DND-41 (cell line): Measurements from ENCODE around the gene DNM2.
"Not testable (repeated sequence)": the region's sequence is repeated elsewhere in the genome, so short reads cannot be mapped to it uniquely, and the experiment has no call there.

ENCODE experiments used
- ATAC-seq: fragments of 200-7000 bp; cut with Tn5 transposase; 3 replicates; pipeline ENCODE4 v1.9.1; 2021; ENCODE audit warnings: low read depth; ENCODE audit not compliant: insufficient read depth
- DNase-seq: peaks from one replicate; pipeline ENCODE4 v3.0.0-alpha.2; 2020
- H2AFZ ChIP-seq: 2 replicates; pipeline ENCODE4 v1.6.0; 2012; ENCODE audit warnings: low read depth, low read length
- H3K27ac ChIP-seq: 2 replicates; pipeline ENCODE4 v1.5.1; 2012; ENCODE audit warnings: low read length, inconsistent platforms
- H3K27me3 ChIP-seq: fragments of 200-600 bp; sonication (generic); 2 replicates; pipeline ENCODE4 v1.6.0; 2012; ENCODE audit warnings: low read length, mild to moderate bottlenecking, inconsistent platforms; ENCODE audit not compliant: insufficient read depth, poor library complexity
- H3K36me3 ChIP-seq: 2 replicates; pipeline ENCODE4 v1.5.1; 2012; ENCODE audit warnings: low read length, inconsistent platforms; ENCODE audit not compliant: insufficient read depth
- H3K4me1 ChIP-seq: 2 replicates; pipeline ENCODE4 v1.5.1; 2012; ENCODE audit warnings: mild to moderate bottlenecking, low read length; ENCODE audit not compliant: insufficient read depth
- H3K4me2 ChIP-seq: 2 replicates; pipeline ENCODE4 v1.6.0; 2012; ENCODE audit warnings: mild to moderate bottlenecking, moderate library complexity, low read length, inconsistent platforms; ENCODE audit not compliant: insufficient read depth
- H3K4me3 ChIP-seq, 2 experiments: fragments of 200-600 bp in 1 of 2; shearing (Covaris generic) in 1 of 2; 2 replicates each; pipeline ENCODE4 v1.5.1; 2012 to 2016; ENCODE audit warnings: inconsistent platforms in 2 of 2, low read length in 2 of 2, mild to moderate bottlenecking in 2 of 2, low read depth in 1 of 2, moderate library complexity in 1 of 2
- H3K79me2 ChIP-seq: 2 replicates; pipeline ENCODE4 v1.6.0; 2012; ENCODE audit warnings: low read length, inconsistent platforms; ENCODE audit not compliant: insufficient read depth
- H3K9ac ChIP-seq: 2 replicates; pipeline ENCODE4 v1.6.0; 2012; ENCODE audit warnings: low read depth, mild to moderate bottlenecking, inconsistent platforms, low read length, moderate library complexity
- H3K9me3 ChIP-seq: 2 replicates; pipeline ENCODE4 v1.5.1; 2012; ENCODE audit warnings: low read length, moderate library complexity, mild to moderate bottlenecking, inconsistent platforms; ENCODE audit not compliant: insufficient read depth, severe bottlenecking
- H4K20me1 ChIP-seq: 2 replicates; pipeline ENCODE4 v1.6.0; 2012; ENCODE audit warnings: low read length; ENCODE audit not compliant: insufficient read depth
- EZH2 ChIP-seq: IDR thresholded peaks from 3 replicates; pipeline ENCODE4 v1.6.1; 2012; ENCODE audit warnings: borderline replicate concordance, low read depth, mild to moderate bottlenecking, moderate library complexity, low read length, inconsistent platforms; ENCODE audit not compliant: severe bottlenecking
- TF ChIP-seq, protein P1 (sequence below): IDR thresholded peaks from 2 replicates; pipeline ENCODE4 v1.5.1; 2012; ENCODE audit warnings: borderline replicate concordance, low read length, moderate library complexity, mild to moderate bottlenecking; ENCODE audit not compliant: poor library complexity, severe bottlenecking; ENCODE audit errors: extremely low read depth

The DNM2 gene

DNA sequence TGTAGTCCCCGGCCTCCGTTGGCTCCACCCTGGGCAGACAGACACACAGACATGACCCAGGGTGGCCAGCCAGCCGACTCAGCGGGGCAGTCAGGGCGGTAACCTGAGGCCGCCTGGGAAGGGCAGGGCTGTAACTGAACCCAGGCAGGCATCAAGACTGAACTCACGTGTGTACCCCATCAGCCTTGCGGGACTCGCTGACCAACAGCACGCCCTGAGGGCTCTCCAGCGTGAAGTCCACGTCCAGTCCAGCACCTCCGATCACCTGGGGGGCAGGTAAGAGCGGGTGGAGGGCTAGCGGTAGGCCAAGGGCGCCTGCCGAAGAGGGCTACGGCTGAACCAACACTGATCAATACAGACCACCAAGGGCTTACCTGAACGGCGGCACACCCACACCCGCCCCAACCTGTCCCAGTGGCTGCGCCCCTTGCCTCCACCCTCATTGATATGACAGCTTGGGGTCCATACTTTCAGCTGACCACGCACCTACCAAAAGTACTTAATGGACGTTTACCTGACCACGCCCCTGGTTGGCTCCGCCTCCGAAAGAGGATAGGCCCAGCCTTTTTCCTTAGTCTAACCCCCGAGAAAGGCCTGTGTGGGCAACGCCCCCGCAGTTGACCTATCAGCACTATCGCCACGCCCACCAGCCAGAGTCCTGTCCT lies 117.3 kb downstream of the DNM2 start:
- DNase-seq (no peak), ATAC-seq (no peak)
- peak overlapping the region; percentile 98; the same call in 1 of the 2 replicates for H2AFZ ChIP-seq

DNA sequence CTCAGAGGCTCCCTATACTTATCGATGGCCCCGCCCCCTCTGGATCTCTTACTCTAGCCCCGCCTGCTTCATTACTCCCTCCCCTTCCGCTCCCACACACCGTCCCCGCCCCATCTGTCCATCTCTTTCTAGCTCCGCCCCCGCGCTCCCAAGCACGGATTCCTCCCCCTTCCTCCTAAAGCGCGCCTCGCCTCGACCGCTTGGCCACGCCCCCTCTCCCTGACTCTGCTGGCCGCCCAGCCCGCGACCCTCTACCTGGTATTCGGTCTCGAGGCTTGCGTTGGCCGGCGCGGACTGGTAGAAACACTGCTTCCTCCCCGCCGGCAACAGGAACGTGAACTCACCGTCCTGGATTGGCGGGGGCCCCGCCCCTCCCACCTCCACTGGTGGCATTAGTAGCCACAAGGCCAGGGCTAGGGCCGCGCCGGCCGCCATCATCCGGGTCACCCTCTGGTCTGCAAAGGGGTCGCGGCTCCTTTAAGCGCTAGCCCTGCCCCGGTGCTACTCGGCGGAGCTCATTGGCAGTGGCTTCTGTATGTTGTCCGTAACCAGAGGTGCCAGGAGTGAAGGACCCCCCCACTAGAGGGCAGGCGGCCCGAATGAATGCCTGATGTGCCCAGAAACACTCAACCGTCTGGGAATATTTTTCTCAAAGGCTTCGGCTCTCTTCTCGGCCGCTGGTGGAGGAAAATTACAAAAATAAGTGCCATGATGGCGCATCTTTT lies 118.0 kb downstream of the DNM2 start, which contains the start of gene TMED1:
TSS of gene TMED1 (minus strand) at position 459 of the 725 bp plus-strand sequence. CDS start at position 438, 21 bp downstream.
- H2AFZ ChIP-seq: peak within 1 kb of the TSS; percentile 98
- H3K27me3 ChIP-seq: no peaks in the 10 kb centered on the region
- peaks cover 11% of the 10 kb centered on the region for H3K79me2 ChIP-seq
- peaks cover 26% of the 10 kb centered on the region for H3K4me1 ChIP-seq
- H4K20me1 ChIP-seq: peaks cover 16% of the 10 kb centered on the region; the same call in 1 of the 2 replicates
- peak within 1 kb of the TSS; percentile 98 for H3K27ac ChIP-seq
- peak within 1 kb of the TSS; percentile 81 to 90 for H3K4me3 ChIP-seq
- peaks cover 38% of the 10 kb centered on the region for H3K36me3 ChIP-seq
- DNase-seq (peak; percentile 99), ATAC-seq (peak; percentile 88)
- H3K9me3 ChIP-seq: no peaks in the 10 kb centered on the region
- H3K4me2 ChIP-seq: peak within 1 kb of the TSS; percentile 93
- TF ChIP-seq, protein P1, sequence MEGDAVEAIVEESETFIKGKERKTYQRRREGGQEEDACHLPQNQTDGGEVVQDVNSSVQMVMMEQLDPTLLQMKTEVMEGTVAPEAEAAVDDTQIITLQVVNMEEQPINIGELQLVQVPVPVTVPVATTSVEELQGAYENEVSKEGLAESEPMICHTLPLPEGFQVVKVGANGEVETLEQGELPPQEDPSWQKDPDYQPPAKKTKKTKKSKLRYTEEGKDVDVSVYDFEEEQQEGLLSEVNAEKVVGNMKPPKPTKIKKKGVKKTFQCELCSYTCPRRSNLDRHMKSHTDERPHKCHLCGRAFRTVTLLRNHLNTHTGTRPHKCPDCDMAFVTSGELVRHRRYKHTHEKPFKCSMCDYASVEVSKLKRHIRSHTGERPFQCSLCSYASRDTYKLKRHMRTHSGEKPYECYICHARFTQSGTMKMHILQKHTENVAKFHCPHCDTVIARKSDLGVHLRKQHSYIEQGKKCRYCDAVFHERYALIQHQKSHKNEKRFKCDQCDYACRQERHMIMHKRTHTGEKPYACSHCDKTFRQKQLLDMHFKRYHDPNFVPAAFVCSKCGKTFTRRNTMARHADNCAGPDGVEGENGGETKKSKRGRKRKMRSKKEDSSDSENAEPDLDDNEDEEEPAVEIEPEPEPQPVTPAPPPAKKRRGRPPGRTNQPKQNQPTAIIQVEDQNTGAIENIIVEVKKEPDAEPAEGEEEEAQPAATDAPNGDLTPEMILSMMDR: peak; percentile 32
- TF ChIP-seq EZH2: no peak
- peak within 1 kb of the TSS; percentile 99 for H3K9ac ChIP-seq

More for the DNA sequence above, 117.3 kb downstream of the DNM2 start:
- Histone ChIP-seq H3K79me2 (peaks cover 11% of the 10 kb centered on the region), H3K9ac (no peak overlapping the region), H3K27ac (peak overlapping the region; percentile 98), H3K36me3 (peaks cover 45% of the 10 kb centered on the region), H3K9me3 (no peaks in the 10 kb centered on the region), H3K4me1 (peaks cover 26% of the 10 kb centered on the region), H3K27me3 (no peaks in the 10 kb centered on the region), H3K4me3 (peak overlapping the region in 1 of 2 experiments; percentile 90; a peak in 3 of 4 replicates), H4K20me1 (peaks cover 20% of the 10 kb centered on the region; the same call in 1 of the 2 replicates), H3K4me2 (peak overlapping the region; percentile 93)
- TF ChIP-seq, protein P1: no peak
- TF ChIP-seq EZH2: no peak

DNA sequence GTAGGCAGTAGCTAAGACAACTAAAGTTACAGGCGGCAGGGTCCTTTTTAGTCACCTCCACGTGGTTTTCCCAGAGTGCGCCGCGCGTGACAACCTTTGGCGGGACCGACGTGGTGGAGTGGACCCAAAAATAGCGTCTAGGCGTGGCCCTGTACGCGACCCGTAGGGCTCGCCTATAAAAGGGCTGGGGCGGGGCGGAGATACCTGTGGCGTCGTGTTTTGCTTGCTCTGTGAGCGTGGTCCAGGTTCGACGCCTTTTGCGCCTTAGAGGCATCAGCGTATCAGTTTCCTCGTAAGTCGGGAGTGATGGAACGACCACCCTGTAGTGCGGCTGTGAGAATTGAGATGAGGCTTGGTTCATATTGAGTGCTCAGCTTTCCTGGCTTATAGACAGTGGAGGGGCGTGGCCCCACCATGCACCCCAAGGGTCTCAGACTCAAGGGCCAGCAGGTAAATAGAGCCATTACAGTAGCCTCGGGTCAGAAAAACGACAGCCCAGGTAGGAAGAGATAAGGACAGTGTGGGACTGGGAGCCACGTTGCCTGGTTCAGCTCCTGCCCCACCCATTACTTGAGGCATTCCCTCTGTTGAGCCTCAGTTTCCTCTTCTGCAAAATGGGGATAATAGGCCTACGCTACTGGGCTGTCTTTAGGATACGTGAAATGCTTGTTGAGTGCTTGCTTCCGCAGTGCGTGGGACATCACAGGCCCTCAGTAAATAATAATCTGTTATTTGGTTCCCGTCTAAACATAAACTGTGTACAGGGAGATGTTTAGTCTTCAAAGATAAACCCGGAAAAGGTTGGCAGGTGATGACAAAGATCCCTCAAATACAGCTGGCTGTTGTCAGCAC lies 118.8 kb downstream of the DNM2 start:
- H3K27ac ChIP-seq: peak overlapping the region; percentile 98

DNA sequence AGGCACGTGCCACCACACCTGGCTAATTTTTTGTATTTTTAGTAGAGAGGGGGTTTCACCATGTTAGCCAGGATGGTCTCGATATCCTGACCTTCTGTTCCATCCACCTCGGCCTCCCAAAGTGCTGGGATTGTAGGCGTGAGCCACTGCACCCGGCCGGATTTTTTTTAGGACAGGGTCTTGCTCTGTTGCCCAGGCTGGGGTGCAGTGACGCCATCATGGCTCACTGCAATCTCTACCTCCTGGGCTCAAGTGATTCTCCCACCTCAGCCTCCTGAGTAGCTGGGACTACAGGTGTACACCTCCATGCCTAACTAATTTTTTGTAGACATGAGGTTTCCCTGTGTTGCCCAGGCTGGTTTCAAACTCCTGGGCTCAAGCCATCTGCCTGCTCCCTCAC lies 119.8 kb downstream of the DNM2 start:
- not testable (repeated sequence) for H3K27me3 ChIP-seq, H2AFZ ChIP-seq, DNase-seq, H3K4me2 ChIP-seq, ATAC-seq, H3K9me3 ChIP-seq, H3K9ac ChIP-seq, H3K27ac ChIP-seq, H3K4me3 ChIP-seq
- peaks cover 22% of the 10 kb centered on the region for H3K36me3 ChIP-seq
- peaks cover 11% of the 10 kb centered on the region for H3K79me2 ChIP-seq
- H4K20me1 ChIP-seq: peaks cover 10% of the 10 kb centered on the region; the same call in 1 of the 2 replicates
- peaks cover 26% of the 10 kb centered on the region for H3K4me1 ChIP-seq

More for the DNA sequence above, 118.8 kb downstream of the DNM2 start:
- Histone ChIP-seq H3K4me2 (peak overlapping the region; percentile 93), H3K27me3 (no peaks in the 10 kb centered on the region), H3K4me3 (peak overlapping the region; percentile 81 to 90), H3K79me2 (peaks cover 11% of the 10 kb centered on the region), H3K9ac (peak overlapping the region; percentile 99), H2AFZ (peak overlapping the region; percentile 98), H3K36me3 (peaks cover 31% of the 10 kb centered on the region), H3K9me3 (no peaks in the 10 kb centered on the region), H3K4me1 (peaks cover 26% of the 10 kb centered on the region), H4K20me1 (peaks cover 14% of the 10 kb centered on the region; the same call in 1 of the 2 replicates)
- TF ChIP-seq, protein P1: no peak
- TF ChIP-seq EZH2: no peak
- ATAC-seq (peak; percentile 17; the same call in 1 of the 3 replicates), DNase-seq (peak; percentile 87)
